Right lobe of liver (tissue), 4 donors: ENCODE results near the gene LRRC63.

Experiments used
- CTCF ChIP-seq, 4 donors: fragments of 200-600 bp in 3 of 4; fragments of 450-650 bp in 1 of 4; IDR thresholded peaks; one replicate each; pipeline versions ENCODE4 v1.5.1 to v1.8.0; 2016 to 2022; ENCODE audit warnings: antibody characterized with exemption in 4 of 4, mild to moderate bottlenecking in 2 of 4
- POLR2A ChIP-seq: fragments of 450-650 bp; IDR thresholded peaks from one replicate; pipeline ENCODE4 v1.6.1; 2017; ENCODE audit warnings: antibody characterized with exemption, mild to moderate bottlenecking
- donor health status: DM: no; HTN: no; CAD: no.
- donor health status: DM: no; HTN: no; CAD: no.
- donor health status: DM: no; HTN: yes; CAD: no.

- no peak for TF ChIP-seq CTCF (IDR thresholded peaks at IDR 0.05)
- no peak for TF ChIP-seq POLR2A
Observed at GRCh38 chr13:46173656-46174055, 38.1 kb upstream of the LRRC63 start.
